Measurements from ENCODE around the gene MYO5A.

The MYO5A gene

DNA sequence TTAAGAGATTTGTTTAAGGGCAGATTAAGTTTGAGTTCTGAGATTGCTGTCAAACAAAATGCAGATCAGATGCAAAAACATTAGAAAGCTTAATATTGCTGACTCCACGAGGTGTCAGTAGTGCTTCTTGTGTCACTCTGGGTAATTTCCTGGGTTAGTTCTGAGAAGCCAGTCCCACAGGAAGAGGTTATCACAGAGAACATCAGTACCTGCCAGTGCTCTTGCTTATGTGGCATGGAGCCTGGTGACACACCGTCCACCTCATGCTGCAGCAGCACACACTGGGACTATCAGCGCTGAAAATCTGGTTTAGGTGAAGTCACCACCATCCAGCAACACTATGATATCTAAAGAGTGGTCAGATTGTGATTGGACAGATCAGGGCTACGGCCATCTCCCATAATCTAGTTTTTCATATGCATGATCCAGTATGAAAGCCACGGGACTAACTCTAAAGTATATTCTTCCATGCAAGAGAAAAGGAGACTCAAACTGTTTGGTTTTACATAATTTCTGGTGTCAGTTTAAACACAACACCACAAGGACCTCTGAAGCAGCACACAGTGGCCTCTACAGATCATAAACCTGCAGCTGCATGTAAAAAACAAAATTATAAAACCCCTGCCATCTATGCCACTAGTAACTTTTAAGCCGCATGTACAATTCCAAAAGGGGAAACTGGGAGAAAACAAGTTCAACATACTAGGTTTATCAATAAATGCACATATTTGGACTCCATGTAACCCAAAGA, 197.0 kb downstream of the MYO5A start (continued):
- TF ChIP-seq, protein P1, sequence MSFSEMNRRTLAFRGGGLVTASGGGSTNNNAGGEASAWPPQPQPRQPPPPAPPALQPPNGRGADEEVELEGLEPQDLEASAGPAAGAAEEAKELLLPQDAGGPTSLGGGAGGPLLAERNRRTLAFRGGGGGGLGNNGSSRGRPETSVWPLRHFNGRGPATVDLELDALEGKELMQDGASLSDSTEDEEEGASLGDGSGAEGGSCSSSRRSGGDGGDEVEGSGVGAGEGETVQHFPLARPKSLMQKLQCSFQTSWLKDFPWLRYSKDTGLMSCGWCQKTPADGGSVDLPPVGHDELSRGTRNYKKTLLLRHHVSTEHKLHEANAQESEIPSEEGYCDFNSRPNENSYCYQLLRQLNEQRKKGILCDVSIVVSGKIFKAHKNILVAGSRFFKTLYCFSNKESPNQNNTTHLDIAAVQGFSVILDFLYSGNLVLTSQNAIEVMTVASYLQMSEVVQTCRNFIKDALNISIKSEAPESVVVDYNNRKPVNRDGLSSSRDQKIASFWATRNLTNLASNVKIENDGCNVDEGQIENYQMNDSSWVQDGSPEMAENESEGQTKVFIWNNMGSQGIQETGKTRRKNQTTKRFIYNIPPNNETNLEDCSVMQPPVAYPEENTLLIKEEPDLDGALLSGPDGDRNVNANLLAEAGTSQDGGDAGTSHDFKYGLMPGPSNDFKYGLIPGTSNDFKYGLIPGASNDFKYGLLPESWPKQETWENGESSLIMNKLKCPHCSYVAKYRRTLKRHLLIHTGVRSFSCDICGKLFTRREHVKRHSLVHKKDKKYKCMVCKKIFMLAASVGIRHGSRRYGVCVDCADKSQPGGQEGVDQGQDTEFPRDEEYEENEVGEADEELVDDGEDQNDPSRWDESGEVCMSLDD (tag by site-specific recombination; IDR thresholded peaks at IDR 0.05), result no peak

DNA sequence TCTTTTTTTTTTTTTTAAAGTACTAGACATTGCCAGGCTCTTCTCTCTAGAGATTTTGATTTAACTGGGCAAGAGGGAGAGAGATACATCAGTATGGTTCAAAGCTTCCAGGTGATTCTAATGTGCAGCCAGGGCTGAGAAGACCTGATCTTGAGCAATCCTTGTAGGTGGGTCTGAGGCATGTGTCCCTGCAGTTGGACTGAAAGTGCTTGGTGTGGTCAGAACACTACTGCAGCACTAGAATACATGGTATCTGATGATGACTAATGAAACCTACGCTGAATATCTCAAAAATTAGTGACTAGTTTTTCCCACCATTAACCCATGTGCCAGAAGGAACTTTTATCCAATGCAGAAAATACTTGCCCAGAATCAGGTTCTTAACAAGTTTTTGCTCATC, 198.7 kb downstream of the MYO5A start:
- no peaks in the 10 kb centered on the region for H3K9me3 ChIP-seq (ENCODE audit: control insufficient read depth, insufficient read depth, low read depth, low read length)
- no peaks in the 10 kb centered on the region for H3K4me1 ChIP-seq (ENCODE audit: control insufficient read depth, insufficient read depth, low read length)
- H3K4me3 ChIP-seq (ENCODE audit: low read depth, low read length), result no peak overlapping the region
- TF ChIP-seq ZIC2 (tag by site-specific recombination; IDR thresholded peaks at IDR 0.05), result no peak
- TF ChIP-seq KLF10 (tag by site-specific recombination; IDR thresholded peaks at IDR 0.05), result no peak
- no peak for TF ChIP-seq ZNF169 (tag by site-specific recombination; IDR thresholded peaks at IDR 0.05)
- TF ChIP-seq, protein P2, sequence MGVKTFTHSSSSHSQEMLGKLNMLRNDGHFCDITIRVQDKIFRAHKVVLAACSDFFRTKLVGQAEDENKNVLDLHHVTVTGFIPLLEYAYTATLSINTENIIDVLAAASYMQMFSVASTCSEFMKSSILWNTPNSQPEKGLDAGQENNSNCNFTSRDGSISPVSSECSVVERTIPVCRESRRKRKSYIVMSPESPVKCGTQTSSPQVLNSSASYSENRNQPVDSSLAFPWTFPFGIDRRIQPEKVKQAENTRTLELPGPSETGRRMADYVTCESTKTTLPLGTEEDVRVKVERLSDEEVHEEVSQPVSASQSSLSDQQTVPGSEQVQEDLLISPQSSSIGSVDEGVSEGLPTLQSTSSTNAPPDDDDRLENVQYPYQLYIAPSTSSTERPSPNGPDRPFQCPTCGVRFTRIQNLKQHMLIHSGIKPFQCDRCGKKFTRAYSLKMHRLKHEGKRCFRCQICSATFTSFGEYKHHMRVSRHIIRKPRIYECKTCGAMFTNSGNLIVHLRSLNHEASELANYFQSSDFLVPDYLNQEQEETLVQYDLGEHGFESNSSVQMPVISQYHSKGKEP (tag by site-specific recombination; IDR thresholded peaks at IDR 0.05), result no peak
- H3K36me3 ChIP-seq (ENCODE audit: control insufficient read depth in 2 of 2, insufficient read depth in 1 of 2, low read length in 2 of 2), result peaks cover 0 to 15% of the 10 kb centered on the region in 2 experiments; a peak in 1 of 3 replicates
- POLR2A ChIA-PET, result interaction anchor here (0.7 kb wide), 1 partner anchor 347 kb away, joined by 5 read pairs; no protein-coding TSS in a partner anchor
- CTCF ChIA-PET, result interaction anchor here (0.7 kb wide), 1 partner anchor 344 kb away, joined by 3 read pairs; no protein-coding TSS in a partner anchor
- no peak overlapping the region for H3K27ac ChIP-seq (ENCODE audit: extremely low read depth, low read depth, low read length)

DNA sequence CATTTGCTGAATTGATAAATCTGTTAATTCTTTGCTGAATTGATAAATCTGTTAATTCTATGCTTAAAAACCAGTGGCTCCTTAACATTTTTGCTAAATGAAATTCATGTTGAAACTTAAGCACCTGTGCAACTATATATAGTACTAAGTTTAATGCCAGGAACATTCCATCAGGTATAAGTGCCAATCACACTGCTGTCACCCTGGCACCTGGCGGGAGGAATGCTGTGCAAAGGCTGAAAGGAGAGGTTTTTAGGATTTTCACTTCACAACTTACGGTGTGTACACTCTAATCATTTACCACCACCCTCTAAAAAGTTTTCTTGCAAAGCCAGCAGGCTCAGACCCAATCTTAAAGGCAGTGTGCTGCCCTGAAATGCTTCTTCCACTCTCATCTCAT, 199.5 kb downstream of the MYO5A start:
- ChIA-PET POLR2A (interaction anchor here (0.7 kb wide), 1 partner anchor 348 kb away, joined by 5 read pairs; no protein-coding TSS in a partner anchor), CTCF (no interaction called here)
- Histone ChIP-seq H3K27ac (ENCODE audit: extremely low read depth, low read depth, low read length) (no peak overlapping the region), H3K36me3 (ENCODE audit: control insufficient read depth in 2 of 2, insufficient read depth in 1 of 2, low read length in 2 of 2) (peaks cover 0 to 10% of the 10 kb centered on the region in 2 experiments; a peak in 1 of 3 replicates), H3K4me3 (ENCODE audit: low read depth, low read length) (no peak overlapping the region), H3K4me1 (ENCODE audit: control insufficient read depth, insufficient read depth, low read length) (no peaks in the 10 kb centered on the region), H3K9me3 (ENCODE audit: control insufficient read depth, insufficient read depth, low read depth, low read length) (no peaks in the 10 kb centered on the region)
- no peak for TF ChIP-seq IKZF3 (tag by site-specific recombination; IDR thresholded peaks at IDR 0.05)
- TF ChIP-seq ZNF37A (tag by site-specific recombination; IDR thresholded peaks at IDR 0.05), result no peak
- no peak for TF ChIP-seq REPIN1 (tag by site-specific recombination; IDR thresholded peaks at IDR 0.05; ENCODE audit: low read depth)
- TF ChIP-seq ZNF830 (tag by site-specific recombination; IDR thresholded peaks at IDR 0.05; ENCODE audit: low read depth), result no peak
- TF ChIP-seq KLF1 (tag by site-specific recombination; IDR thresholded peaks at IDR 0.05), result no peak
- TF ChIP-seq, protein P3, sequence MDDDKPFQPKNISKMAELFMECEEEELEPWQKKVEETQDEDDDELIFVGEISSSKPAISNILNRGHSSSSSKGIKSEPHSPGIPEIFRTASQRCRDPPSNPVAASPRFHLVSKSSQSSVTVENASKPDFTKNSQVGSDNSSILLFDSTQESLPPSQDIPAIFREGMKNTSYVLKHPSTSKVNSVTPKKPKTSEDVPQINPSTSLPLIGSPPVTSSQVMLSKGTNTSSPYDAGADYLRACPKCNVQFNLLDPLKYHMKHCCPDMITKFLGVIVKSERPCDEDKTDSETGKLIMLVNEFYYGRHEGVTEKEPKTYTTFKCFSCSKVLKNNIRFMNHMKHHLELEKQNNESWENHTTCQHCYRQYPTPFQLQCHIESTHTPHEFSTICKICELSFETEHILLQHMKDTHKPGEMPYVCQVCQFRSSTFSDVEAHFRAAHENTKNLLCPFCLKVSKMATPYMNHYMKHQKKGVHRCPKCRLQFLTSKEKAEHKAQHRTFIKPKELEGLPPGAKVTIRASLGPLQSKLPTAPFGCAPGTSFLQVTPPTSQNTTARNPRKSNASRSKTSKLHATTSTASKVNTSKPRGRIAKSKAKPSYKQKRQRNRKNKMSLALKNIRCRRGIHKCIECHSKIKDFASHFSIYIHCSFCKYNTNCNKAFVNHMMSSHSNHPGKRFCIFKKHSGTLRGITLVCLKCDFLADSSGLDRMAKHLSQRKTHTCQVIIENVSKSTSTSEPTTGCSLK (tag by site-specific recombination; IDR thresholded peaks at IDR 0.05), result no peak
- no peak for TF ChIP-seq ZNF654 (tag by site-specific recombination; IDR thresholded peaks at IDR 0.05; ENCODE audit: low read depth)

DNA sequence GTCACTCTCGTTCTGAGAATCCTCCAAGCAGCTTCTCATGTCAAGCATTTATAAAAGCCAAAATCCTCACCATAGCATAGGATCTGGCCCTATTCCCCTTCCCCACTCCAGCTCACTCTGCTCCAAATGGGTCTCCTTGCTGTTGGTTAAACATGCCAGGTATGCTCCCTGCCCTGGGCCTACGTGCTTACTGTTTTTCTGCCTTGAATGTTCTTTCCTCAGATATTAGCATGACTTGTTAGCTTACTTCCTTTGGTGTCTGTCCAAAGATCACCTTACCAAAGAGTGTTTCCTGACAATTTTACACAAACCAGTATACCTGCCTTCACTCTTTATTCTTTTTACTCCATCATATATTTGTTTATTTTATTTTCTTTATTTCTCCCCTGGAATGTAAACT, 200.0 kb downstream of the MYO5A start:
- ChIA-PET CTCF (no interaction called here), POLR2A (no interaction called here)
- Histone ChIP-seq H3K36me3 (ENCODE audit: control insufficient read depth in 2 of 2, insufficient read depth in 1 of 2, low read length in 2 of 2) (peaks cover 0 to 10% of the 10 kb centered on the region in 2 experiments; a peak in 1 of 3 replicates), H3K4me3 (ENCODE audit: low read depth, low read length) (no peak overlapping the region), H3K4me1 (ENCODE audit: control insufficient read depth, insufficient read depth, low read length) (no peaks in the 10 kb centered on the region), H3K9me3 (ENCODE audit: control insufficient read depth, insufficient read depth, low read depth, low read length) (no peaks in the 10 kb centered on the region), H3K27ac (ENCODE audit: extremely low read depth, low read depth, low read length) (no peak overlapping the region)
- TF ChIP-seq ZNF514 (tag by site-specific recombination; IDR thresholded peaks at IDR 0.05), result no peak
- TF ChIP-seq ZNF138 (tag by site-specific recombination; IDR thresholded peaks at IDR 0.05; ENCODE audit: borderline replicate concordance), result no peak
- no peak for TF ChIP-seq ZNF302 (tag by site-specific recombination; IDR thresholded peaks at IDR 0.05; ENCODE audit: low read depth)
- TF ChIP-seq HOXA7 (CRISPR knock-in tag; IDR thresholded peaks at IDR 0.05; ENCODE audit: borderline replicate concordance), result no peak
- TF ChIP-seq, protein P4, sequence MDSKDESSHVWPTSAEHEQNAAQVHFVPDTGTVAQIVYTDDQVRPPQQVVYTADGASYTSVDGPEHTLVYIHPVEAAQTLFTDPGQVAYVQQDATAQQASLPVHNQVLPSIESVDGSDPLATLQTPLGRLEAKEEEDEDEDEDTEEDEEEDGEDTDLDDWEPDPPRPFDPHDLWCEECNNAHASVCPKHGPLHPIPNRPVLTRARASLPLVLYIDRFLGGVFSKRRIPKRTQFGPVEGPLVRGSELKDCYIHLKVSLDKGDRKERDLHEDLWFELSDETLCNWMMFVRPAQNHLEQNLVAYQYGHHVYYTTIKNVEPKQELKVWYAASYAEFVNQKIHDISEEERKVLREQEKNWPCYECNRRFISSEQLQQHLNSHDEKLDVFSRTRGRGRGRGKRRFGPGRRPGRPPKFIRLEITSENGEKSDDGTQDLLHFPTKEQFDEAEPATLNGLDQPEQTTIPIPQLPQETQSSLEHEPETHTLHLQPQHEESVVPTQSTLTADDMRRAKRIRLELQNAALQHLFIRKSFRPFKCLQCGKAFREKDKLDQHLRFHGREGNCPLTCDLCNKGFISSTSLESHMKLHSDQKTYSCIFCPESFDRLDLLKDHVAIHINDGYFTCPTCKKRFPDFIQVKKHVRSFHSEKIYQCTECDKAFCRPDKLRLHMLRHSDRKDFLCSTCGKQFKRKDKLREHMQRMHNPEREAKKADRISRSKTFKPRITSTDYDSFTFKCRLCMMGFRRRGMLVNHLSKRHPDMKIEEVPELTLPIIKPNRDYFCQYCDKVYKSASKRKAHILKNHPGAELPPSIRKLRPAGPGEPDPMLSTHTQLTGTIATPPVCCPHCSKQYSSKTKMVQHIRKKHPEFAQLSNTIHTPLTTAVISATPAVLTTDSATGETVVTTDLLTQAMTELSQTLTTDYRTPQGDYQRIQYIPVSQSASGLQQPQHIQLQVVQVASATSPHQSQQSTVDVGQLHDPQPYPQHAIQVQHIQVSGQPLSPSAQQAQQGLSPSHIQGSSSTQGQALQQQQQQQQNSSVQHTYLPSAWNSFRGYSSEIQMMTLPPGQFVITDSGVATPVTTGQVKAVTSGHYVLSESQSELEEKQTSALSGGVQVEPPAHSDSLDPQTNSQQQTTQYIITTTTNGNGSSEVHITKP (tag by site-specific recombination; IDR thresholded peaks at IDR 0.05), result no peak
- no peak for TF ChIP-seq FEZF1 (tag by site-specific recombination; IDR thresholded peaks at IDR 0.05)
- no peak for TF ChIP-seq ZNF221 (tag by site-specific recombination; IDR thresholded peaks at IDR 0.05; ENCODE audit: borderline replicate concordance)

All from HEK293 (cell line).